HG03442 (cell line): Measurements from ENCODE around the gene PYGM.
A peak's percentile ranks its signal among the peaks of the same experiment; 100 is the strongest.

Source experiments
- ATAC-seq: cut with Tn5 transposase; IDR thresholded peaks from one replicate; pipeline ENCODE4 v1.9.1; 2021; ENCODE audit warnings: mild to moderate bottlenecking, moderate library complexity; ENCODE audit not compliant: unreplicated experiment

Gene PYGM

GRCh38 chr11:64792482-64792881 lies 32.7 kb upstream of the PYGM start:
- ATAC-seq, result no peak

GRCh38 chr11:64791781-64792291 lies 32.1 kb upstream of the PYGM start:
- no peak for ATAC-seq

GRCh38 chr11:64790205-64791095 lies 30.7 kb upstream of the PYGM start:
- ATAC-seq, result no peak

- ATAC-seq, result no peak
Observed at GRCh38 chr11:64789331-64790204, 29.8 kb upstream of the PYGM start.

- ATAC-seq, result no peak
Observed at GRCh38 chr11:64788321-64789215, 28.8 kb upstream of the PYGM start.

- no peak for ATAC-seq
Observed at GRCh38 chr11:64787526-64788320, 27.9 kb upstream of the PYGM start.

- ATAC-seq, result no peak
Observed at GRCh38 chr11:64786308-64786707, 26.5 kb upstream of the PYGM start.

- ATAC-seq, result no peak
Observed at GRCh38 chr11:64784813-64785581, 25.2 kb upstream of the PYGM start.

- ATAC-seq, result peak; percentile 72
Observed at GRCh38 chr11:64778473-64779298, 18.9 kb upstream of the PYGM start, which contains the start of gene SF1. SF1 (minus strand) TSS chr11:64778542; CDS start chr11:64778392, 150 bp downstream.

- no peak for ATAC-seq
Observed at GRCh38 chr11:64778223-64778472, 18.4 kb upstream of the PYGM start.

- ATAC-seq, result peak; percentile 16
Observed at GRCh38 chr11:64777449-64778222, 17.9 kb upstream of the PYGM start.

- no peak for ATAC-seq
Observed at GRCh38 chr11:64776875-64777274, 17.1 kb upstream of the PYGM start.

- no peak for ATAC-seq
Observed at GRCh38 chr11:64776425-64776824, 16.7 kb upstream of the PYGM start.

- no peak for ATAC-seq
Observed at GRCh38 chr11:64774144-64774543, 14.4 kb upstream of the PYGM start.

GRCh38 chr11:64772303-64773018 lies 12.7 kb upstream of the PYGM start:
- no peak for ATAC-seq

- ATAC-seq, result no peak
Observed at GRCh38 chr11:64771861-64772260, 12.1 kb upstream of the PYGM start.

GRCh38 chr11:64770120-64770519 lies 10.3 kb upstream of the PYGM start:
- ATAC-seq, result no peak
